Right lobe of liver (tissue), 4 donors: Measurements from ENCODE around the gene DTHD1.

Experiments
- POLR2A ChIP-seq: fragments of 450-650 bp; IDR thresholded peaks from one replicate; pipeline ENCODE4 v1.6.1; 2017; ENCODE audit warnings: antibody characterized with exemption, mild to moderate bottlenecking
- TF ChIP-seq, protein P1 (sequence below), 4 donors: fragments of 200-600 bp in 3 of 4; fragments of 450-650 bp in 1 of 4; IDR thresholded peaks; one replicate each; pipeline versions ENCODE4 v1.5.1 to v1.8.0; 2016 to 2022; ENCODE audit warnings: antibody characterized with exemption in 4 of 4, mild to moderate bottlenecking in 2 of 4
- donor health status: DM: no; HTN: no; CAD: no.
- donor health status: DM: no; HTN: no; CAD: no.
- donor health status: DM: no; HTN: yes; CAD: no.

DNA sequence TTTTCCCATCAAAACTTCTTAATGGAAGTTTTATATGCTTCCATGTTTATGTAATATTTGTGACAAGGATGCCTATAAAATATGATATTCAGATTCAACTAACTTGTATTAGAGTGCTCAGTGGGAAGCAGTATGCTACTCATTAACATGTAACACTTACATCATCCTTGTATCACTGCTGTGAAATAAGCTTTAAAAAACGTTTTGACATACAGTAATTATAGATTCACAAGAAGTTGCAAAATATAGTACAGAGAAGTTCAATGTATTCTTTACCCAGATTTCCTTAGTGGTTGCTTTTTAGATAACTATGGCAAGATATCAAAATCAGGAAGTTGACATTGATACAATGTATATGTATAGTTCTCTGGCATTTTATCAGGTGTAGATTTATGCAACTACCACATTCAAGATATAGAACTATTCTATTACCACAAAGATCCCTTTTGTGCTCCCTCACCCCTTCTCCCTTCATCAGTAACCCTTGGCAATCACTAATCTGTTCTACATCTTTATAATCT is 56.3 kb downstream of the DTHD1 start:
- TF ChIP-seq, protein P1, sequence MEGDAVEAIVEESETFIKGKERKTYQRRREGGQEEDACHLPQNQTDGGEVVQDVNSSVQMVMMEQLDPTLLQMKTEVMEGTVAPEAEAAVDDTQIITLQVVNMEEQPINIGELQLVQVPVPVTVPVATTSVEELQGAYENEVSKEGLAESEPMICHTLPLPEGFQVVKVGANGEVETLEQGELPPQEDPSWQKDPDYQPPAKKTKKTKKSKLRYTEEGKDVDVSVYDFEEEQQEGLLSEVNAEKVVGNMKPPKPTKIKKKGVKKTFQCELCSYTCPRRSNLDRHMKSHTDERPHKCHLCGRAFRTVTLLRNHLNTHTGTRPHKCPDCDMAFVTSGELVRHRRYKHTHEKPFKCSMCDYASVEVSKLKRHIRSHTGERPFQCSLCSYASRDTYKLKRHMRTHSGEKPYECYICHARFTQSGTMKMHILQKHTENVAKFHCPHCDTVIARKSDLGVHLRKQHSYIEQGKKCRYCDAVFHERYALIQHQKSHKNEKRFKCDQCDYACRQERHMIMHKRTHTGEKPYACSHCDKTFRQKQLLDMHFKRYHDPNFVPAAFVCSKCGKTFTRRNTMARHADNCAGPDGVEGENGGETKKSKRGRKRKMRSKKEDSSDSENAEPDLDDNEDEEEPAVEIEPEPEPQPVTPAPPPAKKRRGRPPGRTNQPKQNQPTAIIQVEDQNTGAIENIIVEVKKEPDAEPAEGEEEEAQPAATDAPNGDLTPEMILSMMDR (IDR thresholded peaks at IDR 0.05) = no peak
- TF ChIP-seq POLR2A = no peak
